DND-41 (cell line): ENCODE measurements around the gene CERS6.

Experiments used
- ATAC-seq: fragments of 200-7000 bp; cut with Tn5 transposase; 3 replicates; pipeline ENCODE4 v1.9.1; 2021; ENCODE audit warnings: low read depth; ENCODE audit not compliant: insufficient read depth
- DNase-seq: peaks from one replicate; pipeline ENCODE4 v3.0.0-alpha.2; 2020
- H2AFZ ChIP-seq: 2 replicates; pipeline ENCODE4 v1.6.0; 2012; ENCODE audit warnings: low read depth, low read length
- H3K27ac ChIP-seq: 2 replicates; pipeline ENCODE4 v1.5.1; 2012; ENCODE audit warnings: low read length, inconsistent platforms
- H3K27me3 ChIP-seq: fragments of 200-600 bp; sonication (generic); 2 replicates; pipeline ENCODE4 v1.6.0; 2012; ENCODE audit warnings: low read length, mild to moderate bottlenecking, inconsistent platforms; ENCODE audit not compliant: insufficient read depth, poor library complexity
- H3K36me3 ChIP-seq: 2 replicates; pipeline ENCODE4 v1.5.1; 2012; ENCODE audit warnings: low read length, inconsistent platforms; ENCODE audit not compliant: insufficient read depth
- H3K4me1 ChIP-seq: 2 replicates; pipeline ENCODE4 v1.5.1; 2012; ENCODE audit warnings: mild to moderate bottlenecking, low read length; ENCODE audit not compliant: insufficient read depth
- H3K4me2 ChIP-seq: 2 replicates; pipeline ENCODE4 v1.6.0; 2012; ENCODE audit warnings: mild to moderate bottlenecking, moderate library complexity, low read length, inconsistent platforms; ENCODE audit not compliant: insufficient read depth
- H3K4me3 ChIP-seq, 2 experiments: fragments of 200-600 bp in 1 of 2; shearing (Covaris generic) in 1 of 2; 2 replicates each; pipeline ENCODE4 v1.5.1; 2012 to 2016; ENCODE audit warnings: inconsistent platforms in 2 of 2, low read length in 2 of 2, mild to moderate bottlenecking in 2 of 2, low read depth in 1 of 2, moderate library complexity in 1 of 2
- H3K79me2 ChIP-seq: 2 replicates; pipeline ENCODE4 v1.6.0; 2012; ENCODE audit warnings: low read length, inconsistent platforms; ENCODE audit not compliant: insufficient read depth
- H3K9ac ChIP-seq: 2 replicates; pipeline ENCODE4 v1.6.0; 2012; ENCODE audit warnings: low read depth, mild to moderate bottlenecking, inconsistent platforms, low read length, moderate library complexity
- H3K9me3 ChIP-seq: 2 replicates; pipeline ENCODE4 v1.5.1; 2012; ENCODE audit warnings: low read length, moderate library complexity, mild to moderate bottlenecking, inconsistent platforms; ENCODE audit not compliant: insufficient read depth, severe bottlenecking
- H4K20me1 ChIP-seq: 2 replicates; pipeline ENCODE4 v1.6.0; 2012; ENCODE audit warnings: low read length; ENCODE audit not compliant: insufficient read depth
- EZH2 ChIP-seq: IDR thresholded peaks from 3 replicates; pipeline ENCODE4 v1.6.1; 2012; ENCODE audit warnings: borderline replicate concordance, low read depth, mild to moderate bottlenecking, moderate library complexity, low read length, inconsistent platforms; ENCODE audit not compliant: severe bottlenecking
- TF ChIP-seq, protein P1 (sequence below): IDR thresholded peaks from 2 replicates; pipeline ENCODE4 v1.5.1; 2012; ENCODE audit warnings: borderline replicate concordance, low read length, moderate library complexity, mild to moderate bottlenecking; ENCODE audit not compliant: poor library complexity, severe bottlenecking; ENCODE audit errors: extremely low read depth

The CERS6 gene

GRCh38 chr2:168671932-168672331, 215.9 kb downstream of the CERS6 start:
- H3K4me3 ChIP-seq = no peak overlapping the region
- no peak for TF ChIP-seq EZH2
- TF ChIP-seq, protein P1, sequence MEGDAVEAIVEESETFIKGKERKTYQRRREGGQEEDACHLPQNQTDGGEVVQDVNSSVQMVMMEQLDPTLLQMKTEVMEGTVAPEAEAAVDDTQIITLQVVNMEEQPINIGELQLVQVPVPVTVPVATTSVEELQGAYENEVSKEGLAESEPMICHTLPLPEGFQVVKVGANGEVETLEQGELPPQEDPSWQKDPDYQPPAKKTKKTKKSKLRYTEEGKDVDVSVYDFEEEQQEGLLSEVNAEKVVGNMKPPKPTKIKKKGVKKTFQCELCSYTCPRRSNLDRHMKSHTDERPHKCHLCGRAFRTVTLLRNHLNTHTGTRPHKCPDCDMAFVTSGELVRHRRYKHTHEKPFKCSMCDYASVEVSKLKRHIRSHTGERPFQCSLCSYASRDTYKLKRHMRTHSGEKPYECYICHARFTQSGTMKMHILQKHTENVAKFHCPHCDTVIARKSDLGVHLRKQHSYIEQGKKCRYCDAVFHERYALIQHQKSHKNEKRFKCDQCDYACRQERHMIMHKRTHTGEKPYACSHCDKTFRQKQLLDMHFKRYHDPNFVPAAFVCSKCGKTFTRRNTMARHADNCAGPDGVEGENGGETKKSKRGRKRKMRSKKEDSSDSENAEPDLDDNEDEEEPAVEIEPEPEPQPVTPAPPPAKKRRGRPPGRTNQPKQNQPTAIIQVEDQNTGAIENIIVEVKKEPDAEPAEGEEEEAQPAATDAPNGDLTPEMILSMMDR = no peak

DNA sequence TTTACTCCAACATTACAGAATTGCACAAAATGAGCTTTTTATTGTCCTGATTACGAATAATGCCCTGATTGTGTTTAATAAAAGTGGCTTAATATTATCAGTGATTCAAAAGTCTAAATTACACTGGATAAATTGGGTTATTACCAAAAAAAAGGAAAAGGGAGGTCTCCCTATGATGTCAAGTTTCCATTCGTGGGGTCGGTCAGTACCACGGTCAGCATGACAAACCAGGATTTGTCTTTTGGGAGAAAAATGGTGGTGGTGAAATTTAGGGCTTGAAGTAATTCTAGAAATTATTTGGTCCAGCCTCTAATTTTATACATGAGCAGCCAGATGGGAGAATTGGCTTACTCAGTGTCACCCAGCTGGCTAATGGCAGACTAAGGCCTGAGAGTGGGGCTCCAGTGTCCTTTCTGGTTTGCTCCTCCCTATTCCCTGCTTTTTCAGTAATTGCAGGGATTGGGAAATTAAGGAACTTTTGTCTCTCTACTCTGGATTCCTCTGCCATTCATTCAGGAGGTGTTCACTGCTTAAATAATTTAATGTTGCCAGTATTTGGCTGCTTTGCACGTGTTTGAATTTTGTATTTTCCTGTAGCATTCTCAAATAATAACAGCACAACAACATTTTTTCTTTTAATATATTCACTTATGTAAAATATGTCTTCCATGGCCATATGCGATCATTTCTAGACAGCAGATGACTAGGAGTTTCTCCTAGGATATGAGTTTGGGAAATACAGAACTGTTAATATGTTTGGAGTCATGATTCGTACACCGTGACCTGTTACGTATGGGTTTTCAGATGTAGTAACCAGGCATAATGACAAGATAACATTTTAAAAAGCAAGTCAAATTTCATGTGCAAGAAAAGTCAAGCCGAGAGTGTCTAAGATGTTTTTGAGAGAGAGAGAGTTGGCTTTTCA, 217.5 kb downstream of the CERS6 start:
- no peak overlapping the region for H2AFZ ChIP-seq
- H3K4me3 ChIP-seq = no peak overlapping the region
- H3K9me3 ChIP-seq = no peaks in the 10 kb centered on the region
- H4K20me1 ChIP-seq = no peaks in the 10 kb centered on the region
- no peak overlapping the region for H3K9ac ChIP-seq
- H3K36me3 ChIP-seq = no peaks in the 10 kb centered on the region
- no peaks in the 10 kb centered on the region for H3K79me2 ChIP-seq
- DNase-seq (no peak), ATAC-seq (no peak)
- no peaks in the 10 kb centered on the region for H3K4me1 ChIP-seq
- TF ChIP-seq, protein P1 = no peak
- TF ChIP-seq EZH2 = no peak
- no peak overlapping the region for H3K4me2 ChIP-seq
- no peaks in the 10 kb centered on the region for H3K27me3 ChIP-seq
- no peak overlapping the region for H3K27ac ChIP-seq

More at GRCh38 chr2:168671932-168672331, 215.9 kb downstream of the CERS6 start:
- Histone ChIP-seq H3K4me1 (peaks cover 3% of the 10 kb centered on the region; the same call in 1 of the 2 replicates), H3K9ac (no peak overlapping the region), H4K20me1 (no peaks in the 10 kb centered on the region), H3K27me3 (no peaks in the 10 kb centered on the region), H3K79me2 (no peaks in the 10 kb centered on the region), H3K27ac (no peak overlapping the region), H2AFZ (no peak overlapping the region), H3K4me2 (no peak overlapping the region), H3K9me3 (no peaks in the 10 kb centered on the region), H3K36me3 (no peaks in the 10 kb centered on the region)
- DNase-seq = no peak
- no peak for ATAC-seq

DNA sequence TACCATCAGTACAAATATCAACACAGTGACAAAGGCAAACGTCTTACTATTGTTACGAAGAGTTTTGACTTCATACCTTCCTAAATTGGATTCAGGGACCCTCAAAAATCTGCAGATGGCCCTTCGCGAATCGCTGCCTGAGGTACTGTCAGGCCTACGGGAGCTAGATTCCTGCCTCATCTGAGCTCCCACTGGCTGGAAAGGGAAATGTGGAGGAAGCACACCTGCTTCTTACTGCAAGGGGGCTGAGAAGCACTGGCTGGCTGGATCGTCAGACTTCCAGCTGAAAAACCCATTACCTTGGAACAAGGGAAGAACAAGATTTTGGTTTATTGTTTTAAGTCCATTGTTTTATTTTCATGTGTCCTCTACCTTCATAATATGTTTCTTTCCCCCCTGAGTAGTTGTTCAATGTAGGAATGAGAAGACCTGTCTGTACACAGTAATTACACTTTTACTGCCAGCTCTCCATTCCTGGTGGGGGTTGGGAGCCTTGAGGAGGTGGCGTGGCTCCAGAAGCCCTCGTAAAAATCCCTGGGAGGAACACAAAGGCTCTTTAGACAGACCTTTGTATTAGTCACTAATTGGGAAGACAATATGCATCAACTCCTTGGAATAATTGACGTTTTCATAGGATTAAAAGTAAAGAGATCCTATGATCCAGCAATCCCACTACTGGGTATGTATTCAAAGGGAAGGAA, 222.2 kb downstream of the CERS6 start:
- DNase-seq = no peak
- no peak for TF ChIP-seq EZH2
- TF ChIP-seq, protein P1 = no peak
- no peak overlapping the region for H3K4me2 ChIP-seq
- H3K4me3 ChIP-seq = no peak overlapping the region
- H3K27ac ChIP-seq = no peak overlapping the region
- no peak for ATAC-seq
- no peaks in the 10 kb centered on the region for H4K20me1 ChIP-seq
- H3K9me3 ChIP-seq = no peaks in the 10 kb centered on the region
- no peaks in the 10 kb centered on the region for H3K79me2 ChIP-seq
- no peaks in the 10 kb centered on the region for H3K36me3 ChIP-seq
- no peak overlapping the region for H3K9ac ChIP-seq
- H3K27me3 ChIP-seq = no peaks in the 10 kb centered on the region
- no peaks in the 10 kb centered on the region for H3K4me1 ChIP-seq
- H2AFZ ChIP-seq = no peak overlapping the region
